ENCODE results near the gene PRR15L.
"Not testable (repeated sequence)": the region's sequence is repeated elsewhere in the genome, so short reads cannot be mapped to it uniquely, and the experiment has no call there.

PRR15L gene, protein sequence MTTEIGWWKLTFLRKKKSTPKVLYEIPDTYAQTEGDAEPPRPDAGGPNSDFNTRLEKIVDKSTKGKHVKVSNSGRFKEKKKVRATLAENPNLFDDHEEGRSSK

DNA sequence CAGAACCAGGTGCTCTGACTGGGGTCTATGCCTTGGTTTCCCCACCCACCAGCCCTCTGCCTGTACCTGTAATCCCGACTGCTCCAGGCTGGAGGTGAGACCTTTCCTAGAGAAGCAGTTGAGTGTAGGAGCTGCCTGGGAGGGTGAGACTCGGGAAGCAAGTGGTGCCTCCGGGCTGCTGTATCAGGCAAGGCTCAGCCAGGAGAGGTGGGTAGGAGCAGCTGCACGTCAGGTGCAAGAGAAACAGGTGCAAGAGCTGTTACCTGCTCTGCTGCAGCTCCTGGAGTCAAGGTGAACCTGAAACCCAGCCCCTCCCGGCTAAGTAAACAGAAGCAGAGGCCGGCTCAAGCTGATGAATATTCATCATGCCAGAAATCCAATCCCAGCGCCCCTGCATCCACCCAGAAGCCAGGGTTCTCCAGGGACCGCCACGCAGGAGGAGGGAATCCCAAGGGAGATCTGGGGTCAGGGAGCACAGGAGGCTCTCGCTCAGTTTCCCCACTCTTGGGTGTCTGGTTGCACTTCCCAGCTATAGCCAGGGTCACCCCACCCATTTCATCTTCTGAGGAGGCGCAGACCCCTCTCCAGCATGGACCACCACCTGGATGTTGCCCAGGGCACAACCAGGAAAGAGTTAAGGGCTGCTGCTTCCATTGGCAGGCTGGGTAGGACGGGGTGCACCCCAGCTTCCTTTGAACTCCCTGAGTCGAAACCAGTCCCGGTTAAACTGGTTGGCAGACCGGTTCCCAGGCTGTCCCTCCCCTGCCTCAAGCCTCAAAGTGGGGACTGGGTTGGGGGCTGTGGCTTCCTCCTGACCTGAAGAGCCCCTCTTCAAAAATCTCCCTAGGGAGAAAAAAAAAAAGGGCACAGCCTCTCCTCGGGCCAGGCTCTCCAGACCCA is at the start of gene PRR15L:
Gene PRR15L, minus strand, starts transcription at position 293 of the 900 bp plus-strand sequence. CDS start 4,649 bp downstream, outside the sequence.
- no peak for DNase-seq

DNA sequence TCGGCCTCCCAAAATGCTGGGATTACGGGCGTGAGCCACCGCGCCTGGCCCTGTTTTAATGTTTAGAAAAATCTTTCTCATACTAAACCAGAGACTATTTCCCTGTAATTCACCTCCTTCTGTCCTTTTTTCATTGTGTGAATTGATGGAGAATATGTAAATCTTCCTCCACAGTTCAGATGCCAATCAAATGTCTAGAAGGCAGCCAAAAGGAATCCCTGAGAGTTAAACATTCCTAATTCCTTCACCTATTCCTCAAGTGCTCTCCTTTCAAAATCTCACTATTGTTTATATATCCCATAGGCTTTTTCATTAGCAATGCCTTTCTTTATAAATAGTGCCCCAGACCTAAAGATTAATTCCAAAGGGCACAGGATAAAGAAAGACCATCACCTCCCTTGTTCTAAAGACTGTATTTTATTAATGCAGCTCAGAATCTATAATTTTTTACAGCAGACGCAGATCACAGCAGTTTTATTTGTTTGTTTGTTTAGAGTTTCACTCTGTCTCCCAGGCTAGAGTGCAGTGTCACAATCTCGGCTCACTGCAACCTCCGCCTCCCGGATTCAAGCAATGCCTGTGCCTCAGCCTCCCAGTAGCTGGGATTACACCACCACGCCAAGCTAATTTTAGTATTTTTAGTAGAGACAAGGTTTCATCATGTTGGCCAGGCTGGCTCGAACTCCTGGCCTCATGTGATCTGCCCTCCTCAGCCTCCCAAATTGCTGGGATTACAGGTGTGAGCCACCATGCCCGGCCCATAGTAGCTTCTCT is 49.4 kb upstream of the PRR15L start:
- DNase-seq = no peak

DNA sequence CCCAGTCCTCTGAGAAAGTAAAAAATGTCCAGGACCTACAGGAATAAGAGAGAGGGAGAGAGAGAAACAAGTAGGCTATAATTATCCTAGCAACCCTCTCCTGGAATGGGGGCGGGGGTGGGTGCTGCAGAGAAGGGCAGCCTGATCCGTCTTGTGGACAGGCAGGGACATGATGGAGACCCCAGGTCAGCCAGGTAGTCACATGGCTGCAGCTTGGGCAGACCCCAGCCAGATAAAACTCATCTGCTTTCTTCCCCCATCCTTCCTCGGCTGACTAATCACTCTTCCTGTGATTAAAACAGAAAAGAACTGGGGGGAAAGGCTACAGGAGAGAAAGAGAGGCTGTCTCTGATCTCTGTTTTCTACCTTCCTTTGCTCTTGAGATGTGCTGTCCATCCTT is 47.3 kb upstream of the PRR15L start:
- no peak for DNase-seq

DNA sequence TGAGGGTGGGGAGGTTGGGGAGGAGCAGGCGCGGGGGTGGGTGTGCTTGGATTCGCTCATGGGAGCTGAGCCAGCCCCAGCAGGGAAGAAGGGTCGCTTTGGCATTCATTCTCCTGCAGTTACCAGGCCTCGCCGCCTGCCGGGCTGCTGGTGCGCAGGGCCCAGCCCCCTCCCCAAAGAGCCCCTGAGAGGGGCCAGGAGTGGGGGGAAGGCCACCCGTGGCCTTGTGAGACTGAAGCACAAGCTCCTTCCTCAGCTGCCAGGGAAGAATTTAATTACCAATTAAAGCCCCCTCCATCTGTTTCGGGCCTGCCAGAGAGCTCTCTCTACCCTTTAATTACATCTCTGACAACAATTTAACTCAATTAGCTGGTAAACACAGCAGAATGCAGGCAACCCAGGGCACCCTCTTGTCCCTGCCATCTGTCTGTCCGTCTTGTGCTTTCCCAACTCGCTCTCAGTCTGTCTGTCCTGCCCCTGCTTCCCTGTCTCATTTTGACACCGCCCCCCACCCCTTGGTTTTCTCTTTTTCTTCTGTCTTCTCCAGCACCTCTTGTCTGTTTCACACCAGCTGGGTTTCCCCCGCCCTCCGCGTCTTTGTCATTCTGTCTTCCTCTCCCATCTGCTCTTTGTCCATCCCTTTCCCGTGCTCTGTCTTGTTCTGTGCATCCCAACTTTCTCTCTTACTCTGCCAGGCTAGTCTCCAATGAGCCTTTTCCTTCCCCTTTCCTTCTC is 45.9 kb upstream of the PRR15L start:
- DNase-seq = no peak

DNA sequence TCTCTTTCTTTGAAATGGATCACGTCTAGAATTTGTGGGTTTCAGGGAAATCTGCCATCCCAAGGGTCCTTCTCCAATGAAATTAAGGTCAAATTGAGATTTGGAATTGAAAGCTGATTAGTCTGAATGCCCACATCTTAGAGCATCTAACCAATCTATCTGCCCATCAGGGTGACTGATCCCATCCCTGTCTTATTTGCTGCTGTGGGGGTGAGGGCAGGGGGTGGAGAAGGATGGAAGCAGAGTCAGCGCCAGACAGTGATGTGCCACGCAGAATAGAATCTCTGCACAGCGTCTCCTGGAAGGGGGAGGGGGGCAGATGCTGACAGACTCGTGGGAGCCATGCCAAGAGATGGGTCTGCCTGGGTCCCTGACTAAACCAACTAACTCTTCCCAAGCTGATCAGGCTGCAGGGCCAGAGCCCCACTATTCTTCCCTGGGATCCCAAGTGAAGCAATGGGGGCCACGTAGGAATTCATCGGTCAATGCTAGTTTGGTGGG is 45.3 kb upstream of the PRR15L start:
- DNase-seq = no peak

DNA sequence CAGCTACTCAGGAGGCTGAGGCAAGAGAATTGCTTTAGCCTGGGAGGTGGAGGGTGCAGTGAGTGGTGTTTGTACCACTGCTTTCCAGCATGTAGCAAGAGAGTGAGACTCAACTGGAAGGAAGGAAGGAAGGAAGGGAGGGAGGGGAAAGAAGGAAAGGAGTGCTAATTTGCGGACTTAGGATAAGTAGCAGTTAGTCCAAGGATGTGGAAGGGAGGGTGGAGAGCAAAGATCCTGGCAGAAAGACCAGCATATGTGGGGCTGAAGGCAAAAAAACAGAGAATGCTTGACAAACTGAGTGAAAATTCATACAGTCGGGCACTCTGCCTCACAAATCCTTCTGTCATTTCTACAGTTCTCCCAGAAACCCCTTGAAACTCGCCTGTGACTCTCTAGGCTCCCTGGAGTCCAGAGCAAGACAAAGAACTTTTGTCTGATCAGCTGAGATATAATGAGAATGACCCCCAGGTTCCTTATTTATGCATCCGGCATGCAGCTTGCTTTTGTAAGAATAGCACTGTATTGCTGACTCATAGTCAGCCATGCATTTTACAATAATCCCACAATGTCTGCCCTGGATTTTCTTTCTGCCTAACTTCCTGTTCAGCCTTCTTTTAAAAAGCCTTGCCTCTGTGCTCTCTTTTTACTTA is 44.7 kb upstream of the PRR15L start:
- DNase-seq = no peak

DNA sequence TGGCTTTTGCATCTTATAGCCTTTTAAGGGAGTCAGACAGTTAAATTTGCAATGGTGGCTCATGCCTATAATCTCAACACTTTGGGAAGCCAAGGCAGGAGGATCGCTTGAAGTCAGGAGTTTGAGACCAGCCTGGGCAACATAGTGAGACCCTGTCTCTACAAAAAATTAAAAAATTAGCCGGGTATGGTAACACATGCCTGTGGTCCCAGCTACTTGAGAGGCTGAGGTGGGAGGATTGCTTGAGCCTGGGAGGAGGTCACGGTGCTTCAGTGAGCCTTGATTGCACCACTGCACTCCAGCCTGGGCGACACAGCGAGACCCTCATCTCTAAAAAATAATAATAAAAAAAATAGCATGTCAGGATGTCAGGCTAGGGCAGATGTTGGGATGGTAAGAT is 44.0 kb upstream of the PRR15L start:
- not testable (repeated sequence) for DNase-seq

DNA sequence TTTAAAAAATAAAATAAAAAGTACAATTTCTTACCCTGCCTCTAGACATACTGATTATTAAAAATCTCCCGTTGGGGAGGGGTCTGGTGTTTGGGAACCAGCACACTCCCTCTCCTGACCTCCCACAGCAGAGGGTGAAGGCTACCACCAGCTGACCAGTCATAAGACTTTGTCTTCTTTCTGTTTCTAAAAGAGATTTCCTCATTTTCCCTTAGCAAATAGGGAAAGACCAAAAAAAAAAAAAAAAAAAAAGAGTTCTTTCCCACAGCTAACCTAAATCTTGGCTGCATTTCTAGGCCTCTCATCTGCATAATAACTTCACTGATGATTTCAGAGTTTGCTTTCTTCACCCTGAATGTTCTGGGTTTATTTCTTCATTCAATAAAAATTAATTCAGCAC is 43.5 kb upstream of the PRR15L start:
- no peak for DNase-seq

DNA sequence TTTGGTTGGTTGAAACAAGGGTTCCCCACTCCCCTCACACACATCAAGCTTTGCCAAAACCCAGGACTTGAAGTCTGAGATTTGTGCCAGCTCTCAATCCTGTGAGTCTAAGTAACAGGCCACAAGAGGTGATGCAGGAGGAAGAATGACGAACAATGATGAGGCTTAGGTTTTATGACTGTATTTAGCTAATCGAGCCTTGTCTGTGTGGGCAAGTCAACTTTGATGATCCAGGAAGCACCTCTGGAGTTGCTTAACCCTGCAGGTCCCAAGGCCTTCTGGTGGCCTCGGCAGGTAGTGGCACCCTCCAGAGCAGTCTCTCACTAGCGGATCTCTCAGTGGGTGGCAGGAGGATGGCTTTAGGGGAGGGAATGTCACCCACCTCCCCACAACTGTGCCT is 41.9 kb upstream of the PRR15L start:
- no peak for DNase-seq

DNA sequence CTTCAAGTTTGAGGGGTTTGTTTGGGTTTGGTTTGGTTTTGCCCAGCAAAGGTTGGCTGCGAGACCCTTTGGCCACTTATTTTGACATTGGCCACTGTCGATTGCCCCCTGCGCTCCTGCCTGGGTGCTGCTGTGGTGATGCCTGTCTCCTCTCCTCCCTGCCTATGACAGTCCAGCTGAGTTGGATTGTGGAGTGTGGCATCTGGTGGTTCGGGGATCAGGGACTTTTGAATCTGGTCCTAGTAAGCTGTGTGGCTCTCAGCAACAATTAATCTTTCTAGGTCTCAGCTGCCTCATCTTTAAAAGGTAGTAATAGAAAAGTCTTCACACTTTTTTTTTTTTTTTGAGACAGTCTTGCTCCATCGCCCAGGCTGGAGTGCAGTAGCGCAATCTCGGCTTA is 40.4 kb upstream of the PRR15L start:
- DNase-seq = no peak

DNA sequence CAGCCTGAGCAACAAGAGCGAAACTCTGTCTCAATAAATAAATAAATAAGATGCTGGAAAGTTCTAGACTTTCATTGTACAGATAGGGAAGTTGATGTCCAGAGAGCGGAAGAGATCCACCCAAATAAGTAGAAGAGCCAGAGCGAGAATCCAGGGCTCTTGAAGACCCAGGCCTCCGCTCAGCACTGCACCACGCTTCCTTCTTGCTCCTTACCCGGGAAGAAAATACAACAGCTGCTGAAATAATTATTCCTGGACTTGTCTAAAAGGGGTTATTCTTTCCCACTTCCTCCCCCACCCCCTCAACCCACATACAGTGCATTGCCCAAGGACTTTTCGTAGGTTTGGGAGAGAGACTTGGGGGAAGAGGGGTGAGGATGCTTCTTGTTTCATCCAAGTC is 39.9 kb upstream of the PRR15L start:
- DNase-seq = no peak

DNA sequence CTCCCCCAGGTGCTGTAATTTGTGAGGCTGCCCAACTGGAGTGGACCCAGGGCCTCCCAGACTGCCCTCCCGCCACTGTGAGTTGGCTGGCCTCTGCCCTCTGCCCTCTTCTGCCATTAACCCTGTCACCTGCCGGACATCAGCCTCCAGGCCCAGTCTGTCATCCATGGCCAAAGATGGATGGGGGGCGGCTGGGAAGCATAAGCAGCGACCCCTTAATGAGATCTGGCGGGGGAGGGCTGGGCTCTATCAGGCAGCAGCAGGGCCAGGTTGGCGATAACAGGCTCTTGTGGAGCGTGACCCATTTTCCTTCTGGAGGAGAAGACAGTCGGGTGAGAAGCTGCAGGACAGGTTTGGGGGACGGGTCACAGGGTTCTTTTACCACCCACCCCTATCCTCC is 38.5 kb upstream of the PRR15L start:
- no peak for DNase-seq

DNA sequence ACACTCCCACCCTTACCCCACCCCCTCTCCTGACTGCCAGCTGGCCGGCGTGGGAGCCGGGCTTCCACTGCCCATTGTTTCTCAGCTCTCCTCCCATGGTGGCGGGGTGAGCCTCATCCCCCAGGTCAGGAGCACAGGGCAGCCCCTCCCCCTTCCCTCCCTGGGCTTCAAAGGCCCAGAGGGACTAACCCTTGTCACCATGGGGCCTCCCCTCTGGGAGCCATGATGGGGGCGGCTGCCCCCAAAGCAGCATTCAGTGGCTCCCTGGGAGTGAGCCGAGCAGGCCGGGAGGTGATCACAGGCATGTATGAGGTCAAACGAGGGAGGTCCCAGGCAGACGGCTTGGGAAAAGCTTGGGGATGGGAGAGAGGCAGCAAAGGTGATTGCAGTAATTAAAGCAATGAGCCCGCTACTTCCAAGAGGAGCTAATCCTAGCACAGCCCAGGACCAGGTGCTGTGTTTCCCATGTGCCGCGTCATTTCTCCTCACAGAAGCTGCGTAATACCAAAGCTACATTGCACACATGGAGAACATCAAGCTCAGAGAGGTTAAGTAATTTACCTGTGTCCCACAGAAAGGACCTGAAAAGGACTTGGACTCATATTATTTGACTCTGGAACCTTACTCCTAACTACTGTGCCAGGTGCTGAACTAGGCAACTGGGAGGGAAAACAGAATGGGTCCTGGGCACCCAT is 37.7 kb upstream of the PRR15L start:
- DNase-seq = no peak

DNA sequence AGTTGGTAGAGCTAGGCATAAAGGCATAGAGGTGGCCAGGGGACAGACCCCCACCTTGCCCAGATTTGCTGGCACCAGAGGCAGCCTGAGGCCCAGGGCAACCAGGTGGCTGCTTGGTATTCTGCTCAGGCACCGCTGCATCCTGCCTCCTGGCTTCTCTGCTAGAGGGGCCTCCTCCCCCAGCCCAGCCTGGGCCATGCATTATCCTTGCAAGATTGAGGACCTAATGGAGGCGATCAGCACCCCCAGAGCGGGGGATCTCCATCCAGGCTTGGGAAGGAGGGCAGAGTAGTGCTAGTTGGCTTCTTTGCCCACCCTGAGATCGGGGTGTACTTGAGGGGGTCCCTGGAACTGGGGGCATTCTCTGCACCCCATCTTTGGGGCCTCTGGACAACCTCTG is 37.0 kb upstream of the PRR15L start:
- DNase-seq = no peak

DNA sequence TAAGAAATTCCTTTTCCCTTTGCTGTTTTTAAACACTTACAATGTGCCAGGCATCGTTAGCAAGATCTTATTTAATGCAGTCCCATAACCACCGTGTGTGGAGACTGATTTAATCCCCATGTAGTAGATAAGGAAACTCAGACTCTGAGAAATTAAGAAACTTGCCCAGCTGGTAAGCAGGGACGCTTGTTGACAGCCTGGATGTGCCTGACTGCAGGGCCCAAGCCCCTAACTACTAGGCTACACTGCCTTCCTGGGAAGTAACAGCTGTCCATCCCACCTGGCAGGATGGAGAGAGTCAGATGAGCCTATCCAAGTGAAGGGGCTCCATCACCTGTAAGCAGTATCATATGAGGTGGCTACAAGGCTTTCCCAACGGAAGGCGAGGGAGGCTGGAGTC is 36.3 kb upstream of the PRR15L start:
- DNase-seq = no peak

DNA sequence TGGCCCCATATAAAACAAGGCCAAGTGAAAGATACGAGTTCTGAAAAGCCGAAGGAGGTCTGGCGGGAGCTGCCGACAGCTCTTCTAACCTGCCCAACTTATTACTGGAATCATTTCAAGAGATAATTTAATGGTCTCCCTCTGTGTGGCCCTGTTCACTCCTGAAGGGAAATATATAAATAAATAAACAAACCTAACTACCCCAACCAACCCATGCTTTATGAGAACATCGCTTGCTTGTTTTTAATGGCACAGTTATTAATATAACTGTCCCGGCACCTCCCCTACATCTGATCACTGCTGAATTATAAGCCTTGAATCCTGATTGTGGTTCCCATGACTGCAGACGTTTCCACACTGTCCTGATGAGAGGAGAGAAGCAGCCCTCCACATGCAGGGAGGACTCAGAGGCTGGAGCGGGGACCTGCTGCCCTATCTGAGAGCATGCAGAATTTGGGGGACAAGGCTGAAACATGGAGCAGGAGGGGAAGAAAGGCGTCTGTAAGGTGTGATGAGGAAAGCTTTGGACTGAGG is 35.4 kb upstream of the PRR15L start:
- DNase-seq = no peak

DNA sequence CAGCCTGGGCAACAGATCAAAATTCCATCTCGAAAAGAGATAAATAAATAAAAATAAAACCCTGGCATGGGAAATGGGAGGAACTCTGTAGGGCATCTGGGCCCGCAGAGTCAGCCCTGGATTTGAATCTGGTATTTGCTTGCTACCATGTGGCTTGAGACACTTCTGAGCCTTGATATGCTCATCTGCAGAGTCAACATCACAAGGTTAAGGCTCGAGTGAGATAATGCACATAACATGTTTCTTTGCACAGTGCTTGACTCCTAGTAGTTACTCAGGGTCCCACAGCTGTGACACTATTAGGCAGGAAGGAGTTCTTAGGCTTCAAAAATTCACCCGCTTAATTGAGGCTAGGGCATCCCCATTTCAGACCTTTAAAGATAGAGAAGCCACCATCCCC is 34.5 kb upstream of the PRR15L start:
- no peak for DNase-seq

DNA sequence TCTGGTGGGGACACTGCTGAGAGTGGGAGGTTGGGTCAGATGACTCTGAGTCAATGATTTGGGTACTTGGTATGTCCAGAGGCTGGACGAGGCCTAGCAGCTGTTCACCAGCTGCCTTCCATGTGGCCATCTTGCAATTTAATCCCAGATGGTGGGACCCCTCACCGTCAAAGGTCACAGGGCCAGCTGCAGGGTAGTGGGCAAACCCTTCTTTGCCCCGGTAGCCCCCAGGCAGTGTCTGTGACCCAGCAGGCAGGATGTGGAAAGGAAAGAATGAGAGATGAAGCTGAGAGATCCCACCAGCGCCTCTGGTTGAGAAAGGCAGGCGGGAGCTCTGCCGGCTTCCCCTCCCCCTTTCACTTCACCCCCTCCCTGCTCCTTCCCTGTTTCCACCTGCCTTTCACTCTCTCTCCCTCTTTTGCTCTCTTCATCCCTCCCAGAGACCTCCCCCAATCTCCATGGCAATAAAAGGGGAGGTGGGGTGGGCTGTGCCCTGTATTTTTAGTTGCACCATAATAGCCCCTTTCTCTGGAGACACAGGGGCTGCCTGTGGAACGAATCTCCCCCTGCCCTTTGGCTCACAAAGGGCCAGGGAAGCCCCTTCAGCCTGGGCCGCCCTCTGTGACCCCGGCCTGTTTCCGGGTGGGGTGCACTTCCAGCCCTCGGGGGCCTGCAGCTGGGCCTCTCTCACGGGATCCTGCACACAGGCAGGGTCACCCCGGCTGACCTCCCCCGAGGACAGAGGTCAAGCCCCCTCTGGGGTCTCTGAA is 33.5 kb upstream of the PRR15L start:
- DNase-seq = no peak

DNA sequence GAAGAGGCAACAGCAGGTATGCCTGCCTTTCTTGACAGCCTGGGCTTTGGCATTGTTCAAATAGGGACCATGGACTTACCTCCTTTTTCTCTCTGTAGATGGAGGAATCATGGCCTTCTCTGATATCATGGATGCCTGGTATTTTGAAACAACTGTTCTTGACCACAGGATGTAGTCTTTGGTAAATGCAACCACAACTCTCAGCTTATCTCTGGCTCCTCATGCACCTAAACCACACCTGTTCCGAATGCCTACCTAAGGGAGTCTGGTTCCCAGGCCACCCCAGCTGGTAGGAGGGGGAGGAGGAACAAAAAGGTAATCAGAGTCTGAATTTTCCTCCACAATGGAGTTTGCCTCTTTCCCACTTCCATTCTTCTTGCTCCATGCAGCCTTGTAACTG is 32.0 kb upstream of the PRR15L start:
- DNase-seq = no peak

DNA sequence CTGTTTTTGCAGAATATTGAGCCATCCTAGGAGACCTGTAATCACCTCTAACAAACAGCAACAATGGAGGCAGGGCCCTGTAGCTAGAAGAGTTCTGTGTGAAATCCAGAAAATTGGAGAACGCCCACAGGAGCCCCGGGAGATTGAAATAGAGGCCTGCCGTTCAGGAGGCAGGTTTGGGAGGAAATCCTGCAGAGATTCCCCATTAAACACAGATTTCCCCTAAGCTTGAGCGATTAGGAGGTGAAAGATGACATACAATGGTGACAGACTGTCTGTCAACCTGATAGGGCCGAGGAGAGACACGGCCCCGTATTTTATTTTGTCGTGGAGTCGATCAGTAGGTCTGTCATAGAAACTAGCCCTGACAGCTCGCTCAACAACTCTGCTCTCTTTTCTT is 31.5 kb upstream of the PRR15L start:
- no peak for DNase-seq

DNA sequence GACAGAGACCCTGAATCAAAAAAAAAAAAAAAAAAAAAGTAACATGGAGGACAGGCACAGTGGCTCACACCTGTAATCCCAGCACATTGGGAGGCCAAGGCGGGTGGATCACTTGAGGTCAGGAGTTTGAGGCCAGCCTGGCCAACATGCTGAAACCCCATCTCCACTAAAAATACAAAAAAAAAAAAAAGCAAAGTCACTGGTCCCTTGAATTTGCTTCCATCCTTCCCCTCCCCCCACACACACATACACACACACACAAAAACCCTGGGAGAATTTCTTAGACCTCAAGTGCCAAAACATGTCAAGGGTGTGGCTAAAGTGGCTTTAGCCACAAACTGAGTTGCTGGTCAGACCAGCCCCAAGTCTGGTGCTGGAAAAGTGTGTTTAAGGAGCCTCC is 30.8 kb upstream of the PRR15L start:
- DNase-seq = not testable (repeated sequence)

Data from activated CD8-positive, alpha-beta memory T cell treated with anti-CD3 and anti-CD28 coated beads, Interleukin-2, amount 50 U/mL, for 4 hours (primary cell).